ENCODE data around the gene KLRC4. TPM values are rescaled to one million over a fixed set of nuclear protein-coding genes. Genes with fewer than 3 reads are reported as not detected.
A peak's percentile ranks its signal among the peaks of the same experiment; 100 is the strongest.

The KLRC4 gene
- polyA plus RNA-seq, 1 of the 3 experiments (the other 2 are of a cell fraction) = not detected

- H3K9ac ChIP-seq = no peak overlapping the region
- H2AFZ ChIP-seq (ENCODE audit: low read depth) = peak overlapping the region; percentile 96
- no peaks in the 10 kb centered on the region for H3K79me2 ChIP-seq (ENCODE audit: insufficient read depth)
- DNase-seq = no peak
- H3K9me3 ChIP-seq = no peaks in the 10 kb centered on the region
- H3K4me1 ChIP-seq (ENCODE audit: control insufficient read depth in 1 of 2, insufficient read depth in 2 of 2, low read depth in 1 of 2, low read length in 1 of 2) = peaks cover 0 to 9% of the 10 kb centered on the region in 2 experiments; a peak in 1 of 4 replicates
- TF ChIP-seq FOSL2 (IDR thresholded peaks at IDR 0.05; ENCODE audit: borderline replicate concordance, low read depth) (no peak), TEAD4 (IDR thresholded peaks at IDR 0.05; ENCODE audit: borderline replicate concordance, insufficient read depth) (no peak)
- H3K4me2 ChIP-seq = peak overlapping the region; percentile 78
- whole genome bisulfite sequencing (ENCODE audit: low lambda C conversion rate) = 72% methylated on average over 6 of the region's 6 CpGs
- H4K20me1 ChIP-seq (ENCODE audit: insufficient read depth) = no peaks in the 10 kb centered on the region
- H3F3A ChIP-seq (replicated peaks; ENCODE audit: insufficient read depth) = no peaks in the 10 kb centered on the region
- peaks cover 1% of the 10 kb centered on the region; the same call in 1 of the 2 replicates for H3K27me3 ChIP-seq (ENCODE audit: insufficient read depth)
- H3K27ac ChIP-seq (ENCODE audit: low read depth in 2 of 2, low read length in 1 of 2) = no peak overlapping the region
- no peaks in the 10 kb centered on the region for H3K9me2 ChIP-seq
- POLR2A ChIA-PET = no interaction called here
- CTCF ChIA-PET = no interaction called here
- no peaks in the 10 kb centered on the region for H3K36me3 ChIP-seq (replicated peaks in 1 of 2; ENCODE audit: control insufficient read depth in 1 of 2, insufficient read depth in 2 of 2, low read length in 1 of 2)
- H3K4me3 ChIP-seq (ENCODE audit: low read depth in 2 of 2, low read length in 1 of 2) = no peak overlapping the region
Observed at GRCh38 chr12:10365696-10366405, 43.7 kb downstream of the KLRC4 start.

GRCh38 chr12:10364815-10365622, 44.5 kb downstream of the KLRC4 start:
- no peaks in the 10 kb centered on the region for H3K27me3 ChIP-seq (ENCODE audit: insufficient read depth)
- H3K9ac ChIP-seq = peak overlapping the region; percentile 37; the same call in 1 of the 2 replicates
- 23% methylated on average over 15 of the region's 15 CpGs for WGBS (ENCODE audit: low lambda C conversion rate)
- H3K4me2 ChIP-seq = peak overlapping the region; percentile 78
- peak overlapping the region; percentile 96 for H2AFZ ChIP-seq (ENCODE audit: low read depth)
- peaks cover 0 to 9% of the 10 kb centered on the region in 2 experiments; a peak in 1 of 4 replicates for H3K4me1 ChIP-seq (ENCODE audit: control insufficient read depth in 1 of 2, insufficient read depth in 2 of 2, low read depth in 1 of 2, low read length in 1 of 2)
- no peaks in the 10 kb centered on the region for H3K79me2 ChIP-seq (ENCODE audit: insufficient read depth)
- no peaks in the 10 kb centered on the region for H3K36me3 ChIP-seq (replicated peaks in 1 of 2; ENCODE audit: control insufficient read depth in 1 of 2, insufficient read depth in 2 of 2, low read length in 1 of 2)
- H4K20me1 ChIP-seq (ENCODE audit: insufficient read depth) = no peaks in the 10 kb centered on the region
- no peaks in the 10 kb centered on the region for H3F3A ChIP-seq (replicated peaks; ENCODE audit: insufficient read depth)
- H3K4me3 ChIP-seq (ENCODE audit: low read depth in 2 of 2, low read length in 1 of 2) = peak overlapping the region; percentile 50 to 61
- no peaks in the 10 kb centered on the region for H3K9me3 ChIP-seq
- ChIA-PET CTCF (interaction anchor here (0.7 kb wide), 1 partner anchor 34 kb away, joined by 3 read pairs; no protein-coding TSS in a partner anchor), POLR2A (no interaction called here)
- DNase-seq = peak; percentile 33
- H3K9me2 ChIP-seq = no peaks in the 10 kb centered on the region
- no peak overlapping the region; a peak in 1 of 4 replicates for H3K27ac ChIP-seq (ENCODE audit: low read depth in 2 of 2, low read length in 1 of 2)
- no peak for TF ChIP-seq PBX3 (IDR thresholded peaks at IDR 0.05)
- no peak for TF ChIP-seq IRF3 (IDR thresholded peaks at IDR 0.05; ENCODE audit: low read depth, low read length)
- TF ChIP-seq CHD2 (IDR thresholded peaks at IDR 0.05; ENCODE audit: low read length, partially characterized antibody) = no peak
- no peak for TF ChIP-seq NFIC (IDR thresholded peaks at IDR 0.05; ENCODE audit: borderline replicate concordance)
- TF ChIP-seq MAX (IDR thresholded peaks at IDR 0.05; ENCODE audit: low read depth) = no peak
- TF ChIP-seq YY1 (IDR thresholded peaks at IDR 0.05; ENCODE audit: low read depth) = no peak
- TF ChIP-seq FOXJ3 (CRISPR knock-in tag; IDR thresholded peaks at IDR 0.05) = no peak
- no peak for TF ChIP-seq ZBTB33 (IDR thresholded peaks at IDR 0.05; ENCODE audit: borderline replicate concordance, low read depth)
- no peak for TF ChIP-seq EP300 (IDR thresholded peaks at IDR 0.05; ENCODE audit: borderline replicate concordance in 1 of 2, low read depth in 1 of 2, low read length in 1 of 2)
- TF ChIP-seq SIN3A (IDR thresholded peaks at IDR 0.05; ENCODE audit: borderline replicate concordance, low read depth, low read length) = no peak
